ENCODE results near the gene ADGRF3.
"Not testable (repeated sequence)": the region's sequence is repeated elsewhere in the genome, so short reads cannot be mapped to it uniquely, and the experiment has no call there.

The ADGRF3 gene

GRCh38 chr2:26359886-26360473 is 13.4 kb upstream of the ADGRF3 start:
- H3K4me3 ChIP-seq (ENCODE audit: low read depth, low read length), result no peak overlapping the region
- DNase-seq (ENCODE audit: low read depth), result no peak
- no peak for TF ChIP-seq CTCF (conservative IDR thresholded peaks at IDR 0.05; ENCODE audit: low read depth, low read length)

GRCh38 chr2:26356771-26357170 is 10.2 kb upstream of the ADGRF3 start:
- H3K4me3 ChIP-seq (ENCODE audit: low read depth, low read length), result no peak overlapping the region
- no peak for TF ChIP-seq CTCF (conservative IDR thresholded peaks at IDR 0.05; ENCODE audit: low read depth, low read length)
- DNase-seq (ENCODE audit: low read depth), result peak; percentile 19

- TF ChIP-seq CTCF (conservative IDR thresholded peaks at IDR 0.05; ENCODE audit: low read depth, low read length), result no peak
- H3K4me3 ChIP-seq (ENCODE audit: low read depth, low read length), result no peak overlapping the region
- DNase-seq (ENCODE audit: low read depth), result no peak
Observed at GRCh38 chr2:26356111-26356510, 9.5 kb upstream of the ADGRF3 start.

- peak; percentile 96 for DNase-seq (ENCODE audit: low read depth)
- no peak for TF ChIP-seq CTCF (conservative IDR thresholded peaks at IDR 0.05; ENCODE audit: low read depth, low read length)
- peak overlapping the region; percentile 15 for H3K4me3 ChIP-seq (ENCODE audit: low read depth, low read length)
Observed at GRCh38 chr2:26355038-26355995, 8.7 kb upstream of the ADGRF3 start.

- H3K4me3 ChIP-seq (ENCODE audit: low read depth, low read length); DNase-seq (ENCODE audit: low read depth): not testable (repeated sequence)
Observed at GRCh38 chr2:26354469-26354868, 7.9 kb upstream of the ADGRF3 start.

GRCh38 chr2:26352892-26353291 is 6.3 kb upstream of the ADGRF3 start:
- TF ChIP-seq CTCF (conservative IDR thresholded peaks at IDR 0.05; ENCODE audit: low read depth, low read length), result no peak
- DNase-seq (ENCODE audit: low read depth), result peak; percentile 40
- H3K4me3 ChIP-seq (ENCODE audit: low read depth, low read length), result no peak overlapping the region

- TF ChIP-seq CTCF (conservative IDR thresholded peaks at IDR 0.05; ENCODE audit: low read depth, low read length), result no peak
- H3K4me3 ChIP-seq (ENCODE audit: low read depth, low read length), result no peak overlapping the region
- no peak for DNase-seq (ENCODE audit: low read depth)
Observed at GRCh38 chr2:26351375-26352090, 4.9 kb upstream of the ADGRF3 start.

Data from choroid plexus epithelial cell (primary cell).